Stimulated activated CD8-positive, alpha-beta memory T cell treated with anti-CD3 and anti-CD28 coated beads, Interleukin-2, amount 100 ng/mL, for 48 hours (primary cell): Measurements from ENCODE around the gene GIN1.
"Not testable (repeated sequence)": the region's sequence is repeated elsewhere in the genome, so short reads cannot be mapped to it uniquely, and the experiment has no call there.

ENCODE experiments used
- DNase-seq, 2 donors: peaks; one replicate each; pipeline ENCODE4 v3.0.0-alpha.2; 2020; ENCODE audit warnings: low read depth in 2 of 2

Gene GIN1

GRCh38 chr5:103110403-103110802 lies 9.5 kb downstream of the GIN1 start:
- no peak for DNase-seq

DNA sequence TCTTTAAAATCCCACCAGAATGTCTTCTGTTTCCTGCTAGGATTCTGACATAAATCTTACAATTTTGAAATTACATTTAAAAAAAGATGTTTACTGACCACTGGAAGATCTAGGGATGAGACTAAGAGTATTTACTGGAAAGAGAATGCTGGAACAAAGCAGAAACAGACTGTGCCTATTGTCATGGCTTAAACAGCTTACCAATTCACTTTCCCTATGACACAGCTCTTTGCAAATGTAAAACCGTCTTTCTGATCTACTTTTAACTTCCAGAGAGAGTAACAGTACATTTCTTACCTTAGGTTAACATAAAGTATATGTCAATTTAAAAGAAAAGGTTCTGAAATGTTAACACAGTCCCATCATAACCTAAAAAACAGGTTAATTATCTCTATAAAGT lies 10.7 kb downstream of the GIN1 start:
- no peak for DNase-seq

DNA sequence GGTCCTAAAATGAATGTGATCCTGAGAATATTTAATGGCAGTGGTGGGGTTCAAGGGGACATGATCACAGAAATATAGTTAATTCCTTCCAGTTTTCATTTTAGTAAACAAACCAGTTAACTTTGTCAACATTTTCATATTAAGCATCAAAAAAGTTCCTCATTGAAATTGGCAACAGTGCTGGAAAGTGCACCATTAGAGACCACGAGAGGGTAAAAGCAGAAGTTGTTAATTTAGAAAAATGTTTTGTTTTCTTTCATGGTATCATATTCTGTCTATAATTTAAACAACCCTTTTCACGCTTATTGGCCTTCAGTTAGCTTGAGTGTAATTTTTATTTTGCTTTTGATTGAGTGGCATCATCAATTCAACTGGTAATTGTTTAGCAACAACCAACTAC lies 11.9 kb downstream of the GIN1 start:
- DNase-seq, result no peak

GRCh38 chr5:103102234-103102633 lies 17.7 kb downstream of the GIN1 start:
- DNase-seq, result no peak

GRCh38 chr5:103101079-103101750 lies 18.7 kb downstream of the GIN1 start:
- no peak for DNase-seq

- no peak for DNase-seq
Measured at GRCh38 chr5:103098993-103099392, 20.9 kb downstream of the GIN1 start.

DNA sequence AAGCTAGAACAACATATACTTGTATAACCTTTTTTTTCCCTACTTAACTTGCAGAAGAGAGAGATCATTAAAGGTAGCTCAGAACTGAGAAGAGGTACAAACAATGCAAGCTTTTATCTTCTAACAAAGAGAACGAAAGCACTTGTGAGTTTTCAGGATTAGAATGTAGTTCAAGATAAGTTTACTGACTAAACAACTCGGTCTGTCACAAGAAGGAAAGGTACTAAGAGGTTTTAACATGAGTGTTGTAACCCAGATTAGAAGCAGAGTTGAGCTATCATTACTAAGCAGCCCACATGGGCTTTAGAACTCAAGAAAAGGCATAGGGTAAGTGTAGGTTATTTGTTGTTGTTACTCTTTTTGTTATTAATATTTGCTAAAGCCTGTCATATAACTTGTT lies 25.2 kb downstream of the GIN1 start:
- no peak for DNase-seq

GRCh38 chr5:103093727-103094126 lies 26.2 kb downstream of the GIN1 start:
- DNase-seq, result no peak

DNA sequence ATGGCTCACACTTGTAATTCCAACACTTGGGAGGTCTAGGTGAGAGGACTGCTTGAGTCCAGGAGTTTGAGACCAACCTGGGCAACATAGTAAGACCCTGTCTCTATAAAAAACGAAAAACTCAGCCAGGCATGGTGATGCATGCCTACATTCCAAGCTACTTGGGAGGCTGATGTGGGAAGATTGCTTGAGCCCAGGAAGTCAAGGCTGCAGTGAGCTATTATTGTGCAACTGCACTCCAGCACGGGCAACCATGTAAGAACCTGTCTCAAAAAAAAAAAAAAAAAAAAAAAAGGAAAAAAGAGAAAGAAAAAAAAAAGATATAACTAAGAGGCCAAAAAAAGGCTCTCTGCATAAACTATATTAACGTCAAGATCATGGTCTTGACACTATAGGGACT lies 27.3 kb downstream of the GIN1 start:
- DNase-seq, result no peak

DNA sequence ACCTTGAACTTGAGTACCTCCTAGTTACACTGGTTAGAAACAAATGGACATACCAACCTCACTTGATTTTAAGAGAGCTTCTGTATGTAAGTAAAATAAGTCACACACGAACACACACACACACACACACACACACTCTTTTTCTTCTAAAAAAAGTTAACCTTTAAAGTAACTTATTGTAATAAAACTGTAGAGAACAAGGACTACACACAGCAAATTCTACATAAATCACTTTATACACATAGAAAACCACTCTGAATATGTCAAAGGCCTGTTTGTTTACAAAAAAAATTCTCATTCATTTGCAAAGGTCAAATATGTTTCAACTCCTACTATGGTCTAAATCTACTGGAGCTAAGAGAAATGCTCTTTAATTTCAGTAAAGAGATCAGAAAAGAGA lies 29.1 kb downstream of the GIN1 start:
- DNase-seq, result no peak

- no peak for DNase-seq
Measured at GRCh38 chr5:103089272-103089671, 30.7 kb downstream of the GIN1 start.

DNA sequence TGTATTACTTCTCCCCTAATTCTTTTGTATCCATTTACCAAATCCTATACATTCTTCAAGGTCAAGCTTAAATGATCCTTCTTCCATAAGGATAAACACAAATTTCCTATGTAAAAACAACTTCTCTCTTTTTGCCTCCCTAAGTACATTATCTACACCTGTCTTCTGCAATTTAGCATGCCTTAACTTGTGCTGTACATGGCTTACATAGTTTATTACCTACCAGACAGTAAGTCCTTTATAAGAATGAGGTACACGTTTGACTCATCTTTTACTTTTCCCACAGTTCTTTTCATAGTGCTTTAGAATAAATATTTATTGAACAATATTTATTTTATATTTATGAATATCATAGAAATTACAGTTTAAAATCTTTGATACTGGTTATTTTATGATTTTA lies 33.4 kb downstream of the GIN1 start:
- no peak for DNase-seq

DNA sequence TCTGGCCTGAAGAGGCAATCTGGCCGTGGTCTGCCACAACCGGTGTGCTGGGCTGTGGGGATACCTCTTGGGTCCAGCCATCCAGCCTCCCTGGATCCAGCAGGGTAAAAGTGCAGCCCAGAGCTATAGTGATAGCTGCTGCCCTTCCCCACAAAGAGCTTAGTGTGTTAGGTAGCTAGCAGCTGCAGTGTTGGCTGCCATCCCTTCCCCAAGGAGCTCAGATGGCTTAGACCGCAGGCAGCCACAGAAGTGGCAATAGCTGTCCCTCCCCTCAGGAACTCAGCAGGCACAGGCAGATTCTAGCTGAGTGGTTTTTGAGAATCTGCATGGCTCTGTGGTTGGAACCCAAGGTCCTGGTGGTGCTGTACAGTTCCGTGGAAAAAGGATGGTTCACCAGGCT lies 40.1 kb downstream of the GIN1 start:
- no peak for DNase-seq

GRCh38 chr5:103075442-103075841 lies 44.5 kb downstream of the GIN1 start:
- no peak for DNase-seq

- DNase-seq, result not testable (repeated sequence)
Measured at GRCh38 chr5:103073500-103073899, 46.4 kb downstream of the GIN1 start.

DNA sequence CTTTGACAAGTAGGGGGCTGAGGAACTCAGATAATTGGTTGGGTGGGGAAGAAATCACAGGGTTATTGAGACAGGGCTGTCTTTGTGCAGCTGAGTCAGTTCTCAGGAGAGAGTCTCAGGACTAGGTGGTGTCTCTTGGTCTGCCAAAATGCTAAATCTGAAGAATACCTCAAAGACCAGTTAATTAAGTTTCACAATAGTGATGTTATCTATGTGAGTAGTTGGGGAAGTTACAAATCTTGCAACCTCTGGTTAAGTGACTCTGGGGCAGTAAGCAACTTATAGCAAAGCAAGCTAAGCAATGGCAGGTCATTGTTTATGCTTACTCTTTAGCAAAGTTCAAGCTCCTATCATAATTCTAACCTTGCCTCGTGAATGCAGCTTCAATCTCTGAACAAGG lies 53.6 kb downstream of the GIN1 start:
- DNase-seq, result no peak

- DNase-seq, result no peak
Measured at GRCh38 chr5:103060424-103060954, 59.4 kb downstream of the GIN1 start.

- DNase-seq, result no peak
Measured at GRCh38 chr5:103059525-103059924, 60.4 kb downstream of the GIN1 start.

GRCh38 chr5:103057208-103058130 lies 62.5 kb downstream of the GIN1 start:
- DNase-seq, result no peak

DNA sequence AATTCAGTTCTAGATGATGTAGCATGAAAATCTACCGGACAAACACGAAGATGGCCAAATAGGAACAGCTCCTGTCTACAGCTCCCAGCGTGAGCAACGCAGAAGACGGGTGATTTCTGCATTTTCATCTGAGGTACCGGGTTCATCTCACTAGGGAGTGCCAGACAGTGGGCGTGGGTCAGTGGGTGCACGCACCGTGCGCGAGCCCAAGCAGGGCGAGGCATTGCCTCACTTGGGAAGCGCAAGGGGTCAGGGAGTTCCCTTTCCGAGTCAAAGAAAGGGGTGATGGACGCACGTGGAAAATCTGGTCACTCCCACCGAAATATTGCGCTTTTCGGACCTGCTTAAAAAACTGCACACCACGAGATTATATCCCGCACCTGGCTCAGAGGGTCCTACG lies 73.2 kb downstream of the GIN1 start:
- not testable (repeated sequence) for DNase-seq

DNA sequence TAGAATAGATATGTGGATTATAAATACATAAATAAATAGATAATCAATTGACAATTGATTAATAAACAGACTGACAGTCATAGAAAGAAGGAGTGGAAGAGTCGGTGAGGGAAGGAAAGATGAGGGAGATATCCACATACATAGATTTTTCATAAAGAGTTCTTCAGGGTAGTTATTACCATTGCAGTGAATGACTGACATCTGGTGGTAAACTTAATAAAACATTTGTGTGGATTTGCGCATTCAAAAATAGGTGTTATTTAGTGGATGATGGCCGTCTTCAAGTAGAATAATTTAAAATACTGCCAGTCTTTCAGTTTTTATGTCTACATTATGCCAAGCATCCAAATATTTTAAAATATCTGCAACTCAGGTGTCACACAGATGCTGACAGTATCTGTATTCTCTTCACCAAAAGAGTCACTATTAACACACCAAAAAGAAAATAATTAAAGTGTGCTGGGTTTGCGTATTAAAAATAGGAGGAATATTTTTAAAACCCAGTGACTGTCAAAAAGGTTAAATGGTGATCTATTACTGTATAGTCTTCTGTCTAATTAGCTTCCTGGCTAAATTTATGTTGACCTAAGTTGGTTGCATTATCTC lies 78.8 kb downstream of the GIN1 start:
- no peak for DNase-seq

- no peak for DNase-seq
Measured at GRCh38 chr5:103037673-103038455, 82.1 kb downstream of the GIN1 start.
